Stimulated activated CD8-positive, alpha-beta memory T cell treated with anti-CD3 and anti-CD28 coated beads, Interleukin-15, amount 100 ng/mL, for 1 hour (primary cell): ENCODE data around the gene ELMO1.

Experiments
- DNase-seq: peaks from one replicate; pipeline ENCODE4 v3.0.0-alpha.2; 2020; ENCODE audit warnings: low read depth

Gene ELMO1

GRCh38 chr7:36871863-36872262, 576.8 kb downstream of the ELMO1 start:
- DNase-seq, result no peak

GRCh38 chr7:36871355-36871738, 577.3 kb downstream of the ELMO1 start:
- DNase-seq, result no peak

- no peak for DNase-seq
Observed at GRCh38 chr7:36870625-36871354, 577.9 kb downstream of the ELMO1 start.

- DNase-seq, result no peak
Observed at GRCh38 chr7:36868727-36869411, 579.8 kb downstream of the ELMO1 start.

- no peak for DNase-seq
Observed at GRCh38 chr7:36865019-36865418, 583.6 kb downstream of the ELMO1 start.

GRCh38 chr7:36863901-36864701, 584.6 kb downstream of the ELMO1 start:
- peak; percentile 4 for DNase-seq

GRCh38 chr7:36862771-36863261, 585.8 kb downstream of the ELMO1 start:
- DNase-seq, result no peak

GRCh38 chr7:36861656-36862055, 587.0 kb downstream of the ELMO1 start:
- DNase-seq, result no peak

GRCh38 chr7:36860681-36861080, 588.0 kb downstream of the ELMO1 start:
- DNase-seq, result no peak

- no peak for DNase-seq
Observed at GRCh38 chr7:36855330-36855729, 593.3 kb downstream of the ELMO1 start.

- DNase-seq, result no peak
Observed at GRCh38 chr7:36854652-36855051, 594.0 kb downstream of the ELMO1 start.

GRCh38 chr7:36852931-36853330, 595.7 kb downstream of the ELMO1 start:
- no peak for DNase-seq

- no peak for DNase-seq
Observed at GRCh38 chr7:36852017-36852416, 596.6 kb downstream of the ELMO1 start.

- DNase-seq, result no peak
Observed at GRCh38 chr7:36851382-36851781, 597.3 kb downstream of the ELMO1 start.

- DNase-seq, result no peak
Observed at GRCh38 chr7:36847946-36848345, 600.7 kb downstream of the ELMO1 start.

GRCh38 chr7:36844374-36844773, 604.3 kb downstream of the ELMO1 start:
- no peak for DNase-seq

GRCh38 chr7:36840904-36841303, 607.8 kb downstream of the ELMO1 start:
- no peak for DNase-seq

GRCh38 chr7:36838616-36839225, 609.9 kb downstream of the ELMO1 start:
- DNase-seq, result no peak

GRCh38 chr7:36831049-36831448, 617.6 kb downstream of the ELMO1 start:
- DNase-seq, result no peak

- DNase-seq, result no peak
Observed at GRCh38 chr7:36827726-36828703, 620.6 kb downstream of the ELMO1 start.

GRCh38 chr7:36825501-36825900, 623.2 kb downstream of the ELMO1 start:
- no peak for DNase-seq
